B cell (primary cell): ENCODE results near the gene SRPK1. TPM values are rescaled to one million over a fixed set of nuclear protein-coding genes. Genes with fewer than 3 reads are reported as not detected.

ENCODE experiments used
- ATAC-seq: fragments of 200-7000 bp; cut with Tn5 transposase; one replicate; pipeline ENCODE4 v1.10.0; 2021; ENCODE audit warnings: low read depth, mild to moderate bottlenecking, moderate number of reproducible peaks, moderate library complexity
- CTCF ChIA-PET: fragments of 350-600 bp; sonication (Branson Sonifier 250); formaldehyde crosslinking; loops from one replicate; lab custom pipeline; 2021; ENCODE audit warnings: antibody characterized with exemption, inconsistent platforms; lab: Charles Lee
- POLR2A ChIA-PET: fragments of 350-600 bp; sonication (Branson Sonifier 250); formaldehyde crosslinking; loops from one replicate; lab custom pipeline; 2021; ENCODE audit warnings: antibody characterized with exemption; lab: Charles Lee
- DNase-seq: peaks from one replicate; pipeline ENCODE4 v3.0.0; 2013
- H2AFZ ChIP-seq: 2 replicates; pipeline ENCODE4 v1.6.1; 2012; ENCODE audit warnings: mild to moderate bottlenecking, low read depth, low read length; ENCODE audit not compliant: insufficient read depth, poor library complexity, severe bottlenecking
- H3K27ac ChIP-seq, 2 donors: 1 replicate in 1 of 2; 2 replicates in 1 of 2; pipeline ENCODE4 v1.5.1; 2012 to 2013; ENCODE audit warnings: low read length in 2 of 2, mild to moderate bottlenecking in 2 of 2, moderate library complexity in 1 of 2
- H3K27me3 ChIP-seq, 4 experiments: fragments of 200-600 bp in 1 of 4; sonication (generic) in 1 of 4; replicated peaks in 1 of 4; 1 replicate in 2 of 4; 2 replicates in 2 of 4; pipeline versions ENCODE4 v1.6.1 to v1.7.0; 2013 to 2016; ENCODE audit warnings: low read length in 3 of 4, mild to moderate bottlenecking in 2 of 4, mixed read lengths in 1 of 4, moderate library complexity in 1 of 4; ENCODE audit not compliant: insufficient read depth in 4 of 4, control insufficient read depth in 3 of 4; ENCODE audit errors: control extremely low read depth in 1 of 4
- H3K36me3 ChIP-seq, 2 experiments: replicated peaks in 1 of 2; 1 replicate in 1 of 2; 2 replicates in 1 of 2; pipeline versions ENCODE4 v1.6.1 to v1.7.1; 2013; ENCODE audit warnings: low read length in 1 of 2; ENCODE audit not compliant: insufficient read depth in 2 of 2, control insufficient read depth in 1 of 2; ENCODE audit errors: control extremely low read depth in 1 of 2, extremely low read depth in 1 of 2
- H3K4me1 ChIP-seq, 2 donors: fragments of 200-600 bp in 1 of 2; sonication (generic) in 1 of 2; 1 replicate in 1 of 2; 2 replicates in 1 of 2; pipeline versions ENCODE4 v1.5.1 to v1.6.1; 2013 to 2017; ENCODE audit warnings: low read length in 2 of 2; ENCODE audit not compliant: control insufficient read depth in 2 of 2, insufficient read depth in 2 of 2
- H3K4me2 ChIP-seq: replicated peaks from 2 replicates; pipeline ENCODE3; 2012; ENCODE audit warnings: mild to moderate bottlenecking, low read depth, low read length; ENCODE audit not compliant: poor library complexity, severe bottlenecking
- H3K4me3 ChIP-seq, 5 experiments: fragments of 200-600 bp in 1 of 5; sonication (generic) in 1 of 5; 1 replicate in 3 of 5; 2 replicates in 2 of 5; pipeline versions ENCODE4 v1.5.1 to v1.7.0; 2011 to 2016; ENCODE audit warnings: low read length in 4 of 5, mild to moderate bottlenecking in 4 of 5, low read depth in 2 of 5, control low read depth in 1 of 5, moderate library complexity in 1 of 5; ENCODE audit not compliant: insufficient read depth in 1 of 5; ENCODE audit errors: control extremely low read depth in 1 of 5, extremely low read depth in 1 of 5
- H3K79me2 ChIP-seq: fragments of 200-600 bp; sonication (generic); one replicate; pipeline ENCODE4 v1.6.0; 2016; ENCODE audit warnings: low read length; ENCODE audit not compliant: control insufficient read depth, insufficient read depth
- H3K9ac ChIP-seq: fragments of 200-600 bp; sonication (generic); 2 replicates; pipeline ENCODE4 v1.6.1; 2017; ENCODE audit warnings: mild to moderate bottlenecking, low read length, moderate library complexity
- H3K9me3 ChIP-seq, 3 donors: one replicate each; pipeline versions ENCODE4 v1.6.1 to v1.7.1; 2013; ENCODE audit warnings: low read length in 2 of 3; ENCODE audit not compliant: control insufficient read depth in 2 of 3, insufficient read depth in 1 of 3; ENCODE audit errors: control extremely low read depth in 1 of 3
- H4K20me1 ChIP-seq: 2 replicates; pipeline ENCODE4 v1.6.0; 2012; ENCODE audit warnings: mild to moderate bottlenecking, low read length; ENCODE audit not compliant: insufficient read depth, control insufficient read depth, poor library complexity, severe bottlenecking
- H3K27ac Mint-ChIP-seq: one replicate; pipeline ENCODE4 v1.8.0; 2021; ENCODE audit warnings: mixed read lengths
- H3K27me3 Mint-ChIP-seq: one replicate; pipeline ENCODE4 v1.8.0; 2021; ENCODE audit warnings: mixed read lengths
- H3K4me1 Mint-ChIP-seq: one replicate; pipeline ENCODE4 v1.8.0; 2021; ENCODE audit warnings: mixed read lengths
- H3K4me3 Mint-ChIP-seq: one replicate; pipeline ENCODE4 v1.8.0; 2021; ENCODE audit warnings: mixed read lengths
- H3K9me3 Mint-ChIP-seq: one replicate; pipeline ENCODE4 v1.8.0; 2022; ENCODE audit warnings: mixed read lengths; ENCODE audit not compliant: insufficient read depth
- EZH2 ChIP-seq: IDR thresholded peaks from 2 replicates; pipeline ENCODE4 v1.6.1; 2012; ENCODE audit warnings: borderline replicate concordance, low read depth, mild to moderate bottlenecking, moderate library complexity, low read length; ENCODE audit not compliant: insufficient read depth, poor library complexity, severe bottlenecking
- WGBS: methylation state at CpG from one replicate; pipeline ENCODE4 v1.1.5; 2013; ENCODE audit warnings: missing lambda C conversion rate; ENCODE audit not compliant: insufficient coverage; 5-methylcytosine and 5-hydroxymethylcytosine counted together
- intact Hi-C: fragments of 100-400 bp; cut with micrococcal nuclease; formaldehyde crosslinking; loops from one replicate; pipeline ENCODE4 v1.10.0; 2022
- polyA plus RNA-seq: library from polyadenylated mRNA; depleted of rRNA; stranded (reverse); fragments of >200 nt; gene quantifications from 2 replicates; pipeline ENCODE4 v1.2.3, GENCODE V29; 2012
- total RNA-seq, 2 donors: library from RNA; stranded (reverse); fragments of 120-200 nt in 1 of 2; gene quantifications; 1 replicate in 1 of 2; 2 replicates in 1 of 2; pipeline versions ENCODE4 v1.2.3 to v1.2.4, GENCODE V29; 2013 to 2022
- TF ChIP-seq, protein P1 (sequence below): fragments of 200-600 bp; IDR thresholded peaks from one replicate; pipeline ENCODE4 v1.8.0; 2022; ENCODE audit warnings: antibody characterized with exemption, mild to moderate bottlenecking

The SRPK1 gene
- total and polyA plus RNA-seq, 2 donors (not counting 1 experiment from before 2014, with no cell fraction given), result 9.7 to 53.3 TPM

DNA sequence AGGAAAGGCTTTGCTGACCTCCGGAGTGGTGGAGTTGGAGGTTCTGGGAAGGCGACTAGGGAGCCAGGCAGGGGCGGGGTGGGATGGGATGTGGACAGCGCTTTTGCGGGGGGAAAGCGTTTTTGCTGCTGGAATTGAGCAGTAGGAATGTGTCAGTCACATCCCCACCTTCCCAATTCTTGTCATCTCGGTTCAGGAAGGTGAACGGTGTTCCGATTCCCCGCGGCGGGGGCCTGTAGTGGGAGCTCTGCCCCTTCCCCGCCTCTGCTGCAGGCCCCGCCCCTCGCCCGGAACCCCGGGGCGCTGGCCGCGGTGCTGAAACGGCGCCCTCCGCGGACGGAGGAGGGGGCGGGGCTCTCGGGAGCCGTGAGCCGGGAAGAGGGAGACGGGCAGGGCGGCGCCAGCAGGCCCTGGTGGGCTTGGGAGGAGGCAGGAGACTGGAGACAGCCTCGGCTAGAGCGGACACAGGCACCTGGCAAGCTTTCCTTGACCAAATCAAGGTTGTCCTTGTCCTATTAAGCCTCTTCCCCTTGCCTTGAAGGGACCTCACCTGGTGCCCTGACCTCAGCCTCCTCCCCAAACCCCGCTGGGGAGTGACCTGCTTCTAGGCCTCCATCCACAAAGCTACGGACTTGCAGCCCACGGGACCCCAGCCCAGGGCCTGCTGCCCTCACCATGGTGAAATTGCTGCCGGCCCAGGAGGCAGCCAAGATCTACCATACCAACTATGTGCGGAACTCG is 115.7 kb downstream of the SRPK1 start, which contains the start of gene LHFPL5:
TSS of gene LHFPL5 (plus strand) at position 357 of the 741 bp plus-strand sequence. CDS start at position 676, 319 bp downstream.
- no peak within 1 kb of the TSS for H3K9ac ChIP-seq
- H3K9me3 ChIP-seq, result peaks cover 0 to 18% (median 0%) of the 10 kb centered on the region in 3 donors
- H2AFZ ChIP-seq, result no peak within 1 kb of the TSS
- H3K4me1 ChIP-seq, result peaks cover 0 to 5% of the 10 kb centered on the region in 2 donors
- CTCF ChIA-PET, result no interaction called here
- H3K27ac Mint-ChIP-seq, result no peak within 1 kb of the TSS
- POLR2A ChIA-PET, result no interaction called here
- peaks cover 29% of the 10 kb centered on the region for H3K27me3 Mint-ChIP-seq
- H3K27me3 ChIP-seq, result peaks cover 0 to 31% (median 1%) of the 10 kb centered on the region in 4 experiments
- H3K4me2 ChIP-seq, result peak within 1 kb of the TSS; percentile 19
- H3K4me3 ChIP-seq, result no peak within 1 kb of the TSS
- no peak within 1 kb of the TSS for H3K27ac ChIP-seq
- H3K4me3 Mint-ChIP-seq, result peak within 1 kb of the TSS; percentile 32
- 18% methylated on average over 34 of the region's 40 CpGs for WGBS
- peaks cover 4% of the 10 kb centered on the region for H3K4me1 Mint-ChIP-seq
- H3K79me2 ChIP-seq, result no peaks in the 10 kb centered on the region
- intact Hi-C loops, result no loop called here
- H3K9me3 Mint-ChIP-seq, result no peaks in the 10 kb centered on the region
- TF ChIP-seq, protein P1, sequence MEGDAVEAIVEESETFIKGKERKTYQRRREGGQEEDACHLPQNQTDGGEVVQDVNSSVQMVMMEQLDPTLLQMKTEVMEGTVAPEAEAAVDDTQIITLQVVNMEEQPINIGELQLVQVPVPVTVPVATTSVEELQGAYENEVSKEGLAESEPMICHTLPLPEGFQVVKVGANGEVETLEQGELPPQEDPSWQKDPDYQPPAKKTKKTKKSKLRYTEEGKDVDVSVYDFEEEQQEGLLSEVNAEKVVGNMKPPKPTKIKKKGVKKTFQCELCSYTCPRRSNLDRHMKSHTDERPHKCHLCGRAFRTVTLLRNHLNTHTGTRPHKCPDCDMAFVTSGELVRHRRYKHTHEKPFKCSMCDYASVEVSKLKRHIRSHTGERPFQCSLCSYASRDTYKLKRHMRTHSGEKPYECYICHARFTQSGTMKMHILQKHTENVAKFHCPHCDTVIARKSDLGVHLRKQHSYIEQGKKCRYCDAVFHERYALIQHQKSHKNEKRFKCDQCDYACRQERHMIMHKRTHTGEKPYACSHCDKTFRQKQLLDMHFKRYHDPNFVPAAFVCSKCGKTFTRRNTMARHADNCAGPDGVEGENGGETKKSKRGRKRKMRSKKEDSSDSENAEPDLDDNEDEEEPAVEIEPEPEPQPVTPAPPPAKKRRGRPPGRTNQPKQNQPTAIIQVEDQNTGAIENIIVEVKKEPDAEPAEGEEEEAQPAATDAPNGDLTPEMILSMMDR, result no peak
- no peak for TF ChIP-seq EZH2
- DNase-seq, result peak; percentile 42
- no peaks in the 10 kb centered on the region for H3K36me3 ChIP-seq
- no peaks in the 10 kb centered on the region for H4K20me1 ChIP-seq
- ATAC-seq, result peak; percentile 85

DNA sequence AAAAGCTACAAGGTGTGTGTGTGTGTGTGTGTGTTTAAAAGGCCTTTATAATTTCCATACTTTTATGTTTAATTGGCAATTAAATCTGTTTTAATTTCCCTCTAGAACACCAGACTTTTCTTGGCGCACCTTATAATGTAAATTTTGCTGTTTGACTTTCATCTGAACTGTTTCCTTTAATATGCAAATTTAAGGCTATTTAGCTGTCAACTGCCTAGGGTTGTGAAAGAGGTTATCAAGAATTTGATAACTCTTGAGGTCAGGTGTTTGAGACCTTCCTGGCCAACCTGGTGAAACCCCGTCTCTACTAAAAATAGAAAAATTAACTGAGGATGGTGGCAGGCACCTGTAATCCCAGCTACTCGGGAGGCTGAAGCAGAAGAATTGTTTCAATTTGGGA is 119.8 kb downstream of the SRPK1 start:
- peaks cover 0 to 16% (median 0%) of the 10 kb centered on the region in 4 experiments for H3K27me3 ChIP-seq
- H3K4me1 Mint-ChIP-seq, result peaks cover 4% of the 10 kb centered on the region
- 80% methylated on average over 1 of the region's 3 CpGs for WGBS
- no peak overlapping the region for H3K4me3 Mint-ChIP-seq
- ChIA-PET POLR2A (no interaction called here), CTCF (no interaction called here)
- H3K36me3 ChIP-seq, result no peaks in the 10 kb centered on the region
- no peak overlapping the region for H3K27ac Mint-ChIP-seq
- peaks cover 0 to 5% of the 10 kb centered on the region in 2 donors for H3K4me1 ChIP-seq
- no peaks in the 10 kb centered on the region for H3K9me3 Mint-ChIP-seq
- H3K4me3 ChIP-seq, result no peak overlapping the region
- peaks cover 0 to 10% (median 0%) of the 10 kb centered on the region in 3 donors for H3K9me3 ChIP-seq
- no peak overlapping the region for H2AFZ ChIP-seq
- no peak for DNase-seq
- H3K27ac ChIP-seq, result no peak overlapping the region
- H3K79me2 ChIP-seq, result no peaks in the 10 kb centered on the region
- peaks cover 13% of the 10 kb centered on the region for H3K27me3 Mint-ChIP-seq
- intact Hi-C loops, result no loop called here
- H3K9ac ChIP-seq, result no peak overlapping the region
- ATAC-seq, result no peak
- no peaks in the 10 kb centered on the region for H4K20me1 ChIP-seq
- TF ChIP-seq, protein P1, result no peak
- no peak overlapping the region for H3K4me2 ChIP-seq
